GM21367 (cell line): ENCODE measurements around the gene GNA15.

Source experiments
- ATAC-seq: cut with Tn5 transposase; IDR thresholded peaks from one replicate; pipeline ENCODE4 v1.9.1; 2021; ENCODE audit not compliant: unreplicated experiment

Gene GNA15

GRCh38 chr19:3203805-3204645 lies 68.2 kb downstream of the GNA15 start:
- no peak for ATAC-seq

GRCh38 chr19:3204646-3205275 lies 68.9 kb downstream of the GNA15 start:
- no peak for ATAC-seq

GRCh38 chr19:3206216-3206953 lies 70.6 kb downstream of the GNA15 start:
- no peak for ATAC-seq

- ATAC-seq = no peak
Measured at GRCh38 chr19:3207461-3208242, 71.8 kb downstream of the GNA15 start.

GRCh38 chr19:3208317-3209207 lies 72.7 kb downstream of the GNA15 start:
- no peak for ATAC-seq

GRCh38 chr19:3210347-3211017 lies 74.6 kb downstream of the GNA15 start:
- ATAC-seq = no peak

GRCh38 chr19:3211191-3211590 lies 75.4 kb downstream of the GNA15 start:
- no peak for ATAC-seq

- no peak for ATAC-seq
Measured at GRCh38 chr19:3213159-3213558, 77.3 kb downstream of the GNA15 start.
